GM18499 (cell line): ENCODE data around the gene ZRANB3.

Experiments
- ATAC-seq: cut with Tn5 transposase; IDR thresholded peaks from one replicate; pipeline ENCODE4 v1.9.1; 2021; ENCODE audit warnings: moderate number of reproducible peaks; ENCODE audit not compliant: insufficient read depth, unreplicated experiment

Gene ZRANB3

DNA sequence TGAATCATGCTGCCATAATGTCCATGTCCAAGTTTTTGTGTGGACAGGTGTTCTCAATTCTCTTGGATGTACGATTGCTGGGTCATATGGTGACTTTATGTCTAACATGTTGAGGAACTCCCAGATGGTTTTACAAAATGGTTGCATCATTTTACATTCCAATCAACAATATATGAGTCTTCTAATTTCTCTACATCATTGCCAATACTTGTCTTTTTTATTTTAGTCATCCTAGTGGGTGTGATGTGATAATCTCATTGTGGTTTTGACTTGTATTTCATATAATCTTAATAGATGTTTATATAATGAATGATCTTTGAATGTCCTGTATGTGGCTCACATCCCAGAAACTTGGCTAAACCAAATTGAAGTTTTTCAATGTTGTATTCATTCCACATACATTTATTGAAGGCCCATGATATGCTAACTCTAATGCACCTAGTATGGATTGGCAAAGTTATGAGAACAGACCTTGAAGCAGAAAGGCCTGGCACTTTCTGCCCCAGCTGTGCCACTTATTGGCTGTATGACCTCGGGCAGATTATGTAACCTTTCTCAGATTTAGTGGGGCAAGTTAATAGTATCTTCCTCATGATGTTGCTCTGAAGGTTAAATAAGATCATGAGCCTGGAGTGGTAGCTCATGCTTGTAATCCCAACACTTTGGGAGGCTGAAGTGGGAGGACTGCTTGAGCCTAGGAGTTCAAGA is 273.5 kb downstream of the ZRANB3 start:
- no peak for ATAC-seq

DNA sequence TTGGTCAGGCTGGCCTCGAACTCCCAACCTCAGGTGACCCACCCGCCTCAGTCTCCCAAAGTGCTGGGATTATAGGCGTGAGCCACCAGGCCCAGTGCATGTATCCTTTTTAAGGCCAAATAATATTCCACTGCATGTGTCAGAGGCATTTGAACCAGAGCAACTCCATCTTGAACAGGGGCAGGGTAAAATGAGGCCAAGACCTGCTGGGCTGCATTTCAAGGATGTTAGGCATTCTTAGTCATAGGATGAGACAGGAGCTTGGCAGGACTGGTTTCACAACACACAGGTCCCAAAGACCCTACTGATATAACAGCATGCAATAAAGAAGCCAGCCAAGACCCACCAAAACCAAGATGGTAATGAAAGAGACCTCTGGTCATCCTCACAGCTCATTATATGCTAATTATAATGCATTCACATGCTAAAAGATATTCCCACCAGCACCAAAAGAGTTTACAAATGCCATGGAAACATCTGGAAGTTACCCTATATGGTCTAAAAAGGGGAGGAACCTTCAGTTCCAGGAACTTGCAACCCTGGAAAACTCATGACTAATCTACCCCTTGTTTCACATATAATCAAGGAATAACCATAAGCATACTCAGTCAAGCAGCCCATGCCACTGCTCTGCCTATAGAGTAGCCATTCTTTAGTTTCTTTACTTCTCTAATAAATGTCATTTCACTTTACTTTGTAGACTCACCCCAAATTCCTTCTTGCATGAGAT is 274.3 kb downstream of the ZRANB3 start:
- no peak for ATAC-seq

DNA sequence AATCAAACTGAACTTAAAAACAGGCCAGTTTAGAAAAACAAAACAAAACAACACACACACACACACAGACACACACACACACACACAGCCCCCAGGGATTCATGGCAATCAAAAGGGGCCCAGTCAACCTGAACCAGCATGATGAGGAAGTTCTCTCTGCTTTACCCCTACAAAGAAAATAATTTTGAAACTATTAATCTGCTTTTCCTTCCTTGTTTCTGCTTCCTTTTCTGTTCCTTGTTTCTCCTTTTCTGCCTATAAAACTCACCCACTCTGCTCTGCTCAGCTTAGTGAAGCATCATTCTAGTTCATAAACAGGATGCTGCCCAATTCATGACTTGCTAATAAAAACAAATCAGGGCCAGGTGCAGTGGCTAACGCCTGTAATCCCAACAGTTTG is 275.8 kb downstream of the ZRANB3 start:
- ATAC-seq = no peak

DNA sequence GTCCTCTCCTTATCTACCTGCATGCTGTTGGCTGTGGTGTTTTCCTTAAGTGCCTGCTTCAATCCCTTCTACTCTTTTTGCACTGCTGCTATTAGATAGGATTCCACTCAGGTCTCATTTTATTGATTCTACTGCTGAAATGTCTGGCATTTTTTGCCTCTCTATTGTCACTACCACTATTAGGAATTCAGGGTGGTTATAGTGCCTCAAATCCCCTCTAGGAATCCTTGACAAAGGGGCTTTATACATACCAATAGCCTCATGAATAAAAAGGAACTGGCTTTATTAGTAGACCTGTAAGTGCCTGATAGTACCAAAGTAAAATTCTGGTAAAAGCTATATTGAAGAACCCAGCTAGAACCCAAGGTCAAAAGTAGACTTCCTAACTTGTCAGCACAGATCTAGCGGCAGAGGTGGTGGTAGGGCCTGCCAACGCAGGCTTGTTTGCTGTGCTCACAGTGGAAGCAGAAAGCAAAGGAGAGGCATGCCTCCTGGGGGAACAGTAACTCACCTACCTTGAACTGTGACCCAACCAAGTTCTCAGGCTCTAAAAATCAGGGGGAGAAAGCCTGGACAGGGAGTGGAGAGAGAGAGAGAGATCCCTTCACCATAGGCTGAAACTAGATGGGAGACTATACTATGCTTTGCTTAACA is 278.1 kb downstream of the ZRANB3 start:
- ATAC-seq = no peak

DNA sequence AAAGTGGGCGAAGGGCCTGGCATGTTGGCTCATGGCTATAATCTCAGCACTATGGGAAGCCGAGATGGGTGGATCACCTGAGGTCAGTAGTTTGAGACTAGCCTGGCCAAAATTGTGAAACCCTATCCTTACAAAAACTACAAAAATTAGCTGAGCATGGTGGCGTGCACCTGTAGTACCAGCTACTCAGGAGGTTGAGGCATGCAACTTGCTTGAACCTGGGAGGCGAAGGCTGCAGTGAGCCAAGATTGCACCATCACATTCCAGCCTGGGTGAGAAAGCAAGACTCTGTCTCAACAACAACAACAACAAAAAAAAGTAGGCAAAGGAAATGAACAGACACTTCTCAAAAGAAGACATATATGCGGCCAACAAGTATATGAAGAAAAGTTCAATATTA is 282.4 kb downstream of the ZRANB3 start:
- ATAC-seq = no peak

DNA sequence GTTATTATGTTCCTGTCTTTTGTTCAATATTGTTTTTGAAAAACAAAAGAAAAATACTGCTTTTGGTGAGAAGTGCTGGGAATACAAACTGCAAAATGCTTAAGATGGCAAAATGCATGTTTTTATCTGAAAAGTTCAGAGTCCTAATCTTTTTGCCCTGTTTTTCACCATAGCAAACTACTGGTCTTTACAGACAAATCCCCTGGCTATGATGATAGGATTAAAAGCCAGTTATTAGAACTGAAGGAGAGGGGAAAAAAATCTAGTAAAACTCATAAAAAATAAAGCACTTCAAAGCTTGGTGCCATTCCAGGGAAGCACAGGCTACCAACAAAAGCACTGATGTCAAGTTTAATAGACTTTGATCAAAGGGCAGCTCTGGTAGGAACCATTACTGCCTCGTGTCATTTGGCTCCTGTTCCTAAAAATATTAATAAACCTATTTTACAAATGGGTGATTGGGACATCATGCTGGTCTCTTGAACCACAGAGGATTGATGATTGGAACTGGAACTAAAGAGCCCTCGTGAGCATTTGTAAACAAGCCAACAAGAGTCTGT is 284.2 kb downstream of the ZRANB3 start:
- no peak for ATAC-seq

DNA sequence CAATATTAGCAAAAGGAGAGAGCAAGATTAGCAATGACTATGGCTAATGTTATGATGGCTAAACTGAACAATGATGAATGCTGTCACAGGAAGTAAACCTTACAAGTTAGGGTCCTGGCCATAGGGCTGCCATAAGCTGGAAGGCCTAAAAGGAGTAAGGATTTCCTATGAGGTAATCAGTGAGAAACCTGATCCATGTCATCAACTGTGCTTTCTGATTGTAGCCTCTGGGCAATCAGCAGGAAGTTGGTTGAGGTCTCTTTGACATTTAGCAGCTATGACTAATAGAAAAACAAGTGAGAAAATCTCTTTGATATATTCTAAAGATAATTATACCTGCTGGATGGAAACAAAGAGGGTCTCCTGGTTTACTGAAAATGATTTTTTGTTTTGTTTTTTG is 285.9 kb downstream of the ZRANB3 start:
- ATAC-seq = no peak

DNA sequence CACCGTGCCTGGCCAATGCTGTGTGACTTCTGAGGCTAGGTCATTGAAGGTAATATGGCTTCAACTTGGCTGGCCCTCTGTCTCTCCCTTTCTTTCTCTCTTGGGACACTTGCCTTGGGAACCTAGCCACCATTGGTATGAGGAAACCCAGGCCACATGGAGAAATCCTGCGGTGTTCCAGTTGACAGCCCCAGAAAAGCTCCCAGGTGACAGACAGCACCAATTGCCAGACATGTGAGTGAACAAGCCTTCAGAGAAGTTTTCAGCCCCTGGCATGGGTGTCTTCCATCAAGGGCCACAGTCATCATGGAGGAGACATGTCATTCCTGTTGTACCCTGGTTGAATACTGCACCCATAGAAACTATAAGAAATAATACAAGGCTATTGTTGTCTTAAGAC is 292.4 kb downstream of the ZRANB3 start:
- no peak for ATAC-seq

DNA sequence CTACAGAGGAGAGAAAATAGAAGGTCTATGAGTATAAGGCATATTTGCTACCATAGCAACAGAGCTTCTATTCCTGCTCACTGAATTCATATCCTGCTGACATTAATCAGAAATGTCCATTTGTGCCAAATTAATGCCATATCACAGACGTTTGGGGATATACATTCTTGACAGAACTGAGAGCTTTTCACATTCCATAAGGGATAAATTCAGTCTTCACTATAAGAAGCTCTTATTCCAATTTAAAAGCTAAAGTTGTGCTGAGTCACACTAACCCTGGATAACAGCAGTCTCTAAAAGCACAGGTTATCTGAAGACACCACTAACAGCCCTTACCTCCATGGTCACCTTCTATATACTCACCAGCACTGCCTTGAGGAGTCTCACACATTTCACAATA is 300.9 kb downstream of the ZRANB3 start:
- ATAC-seq = no peak

DNA sequence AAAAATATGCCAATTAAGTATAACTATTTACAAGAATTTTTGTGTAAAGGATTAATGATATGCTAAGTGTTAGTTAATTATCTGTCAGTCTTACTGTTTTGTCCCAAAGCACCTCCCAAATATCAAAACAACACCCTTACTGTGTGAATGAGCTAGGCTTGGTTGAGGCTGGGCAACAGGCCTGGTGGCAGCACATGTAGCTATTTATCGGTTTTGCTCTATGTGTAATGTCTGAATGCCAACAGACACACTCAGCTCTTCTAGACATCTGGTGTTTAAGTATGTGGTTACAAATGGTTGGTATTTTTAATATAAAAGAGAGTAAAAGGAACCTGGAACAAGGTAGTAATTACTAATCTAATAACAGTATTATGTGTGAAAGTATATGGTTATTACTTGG is 303.6 kb downstream of the ZRANB3 start:
- no peak for ATAC-seq

DNA sequence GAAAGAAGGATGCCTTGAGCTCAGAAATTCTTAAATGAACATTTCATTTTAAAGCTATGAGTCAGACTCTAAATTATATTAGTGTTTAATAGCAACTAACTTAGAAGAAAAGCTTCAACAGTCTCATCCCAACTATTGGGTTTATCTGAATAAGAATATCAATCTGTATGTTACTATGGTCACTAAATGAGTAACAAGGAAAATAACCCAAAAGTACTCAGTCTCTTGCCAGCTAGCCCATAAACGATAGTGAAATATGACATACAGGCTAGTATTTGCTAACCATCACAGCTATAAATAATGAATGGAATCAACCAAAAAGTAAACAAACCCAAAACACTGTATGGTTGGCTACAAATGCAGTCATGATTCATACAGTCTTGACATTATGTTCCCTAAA is 304.1 kb downstream of the ZRANB3 start:
- no peak for ATAC-seq

DNA sequence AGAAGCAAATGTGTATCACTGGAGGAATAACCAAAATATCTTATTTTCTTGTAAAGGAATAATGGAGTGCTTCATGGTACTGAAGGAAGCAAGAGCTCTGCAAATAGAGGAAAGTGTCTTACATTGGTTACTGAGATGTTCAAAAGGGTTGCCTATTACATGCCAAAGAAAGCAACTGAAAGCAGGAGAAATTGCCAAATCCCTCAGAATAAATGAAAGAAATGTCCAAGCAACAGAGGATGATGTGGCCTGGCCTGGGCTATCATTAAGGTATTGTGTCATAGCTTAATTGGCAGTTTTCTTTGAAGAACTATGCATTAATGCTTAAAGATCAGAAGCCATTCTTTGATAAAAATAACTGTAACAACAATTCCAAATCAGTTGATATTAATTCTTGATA is 305.2 kb downstream of the ZRANB3 start:
- no peak for ATAC-seq

DNA sequence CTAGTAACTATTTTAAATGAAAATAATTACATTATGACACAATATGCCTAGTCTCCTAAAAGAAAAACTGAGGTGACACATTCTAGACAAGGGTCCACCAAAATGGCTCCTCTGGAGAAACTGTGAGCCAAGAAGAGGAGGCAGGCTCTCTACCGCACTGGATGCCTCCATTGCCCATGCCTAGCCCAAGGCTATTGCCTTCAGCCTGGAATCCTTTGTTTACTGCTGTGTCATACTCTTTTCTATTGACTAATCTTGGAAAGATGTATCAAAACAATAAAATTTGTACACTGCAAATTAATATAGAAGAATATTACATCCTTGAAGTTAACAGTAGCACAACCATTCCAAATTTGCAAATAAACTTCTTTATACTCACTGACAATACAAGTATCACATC is 311.8 kb downstream of the ZRANB3 start:
- ATAC-seq = no peak

DNA sequence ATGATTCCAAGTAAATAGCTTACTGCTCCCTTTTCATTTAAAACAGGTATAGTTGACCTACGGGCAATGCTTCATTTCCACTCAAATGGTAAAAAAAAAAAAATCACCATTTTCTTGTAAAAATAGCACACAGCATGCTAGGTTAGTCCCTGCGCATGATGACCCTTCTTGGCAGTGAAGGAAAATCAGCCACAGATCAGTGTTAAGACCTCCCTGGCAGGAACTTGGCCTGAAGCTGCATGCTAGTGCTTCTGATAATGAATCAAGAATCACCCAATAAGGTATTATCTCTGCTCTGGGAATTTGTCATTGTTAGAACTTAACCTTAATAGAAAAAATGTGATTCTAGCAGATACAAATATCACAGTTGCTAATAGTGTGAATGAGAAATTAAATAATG is 312.6 kb downstream of the ZRANB3 start:
- no peak for ATAC-seq

DNA sequence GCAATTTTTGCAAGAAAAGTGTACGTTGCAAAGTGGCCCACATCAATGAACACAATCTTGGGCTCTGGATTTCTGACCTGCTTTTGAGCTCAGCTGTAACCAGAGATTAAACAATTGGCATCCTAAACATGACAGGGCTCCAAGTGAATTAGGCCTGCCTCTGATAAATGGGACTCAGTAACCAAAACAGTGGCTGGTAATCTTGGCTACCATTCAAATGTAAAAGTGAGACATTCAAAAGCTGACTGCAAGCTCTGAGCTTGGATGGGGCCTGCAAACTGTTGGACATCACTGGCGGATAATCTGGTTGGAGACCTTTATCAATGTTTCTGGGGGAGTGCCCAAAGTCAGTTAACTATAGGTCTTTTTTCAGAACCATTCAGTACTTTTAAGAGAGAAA is 318.3 kb downstream of the ZRANB3 start:
- no peak for ATAC-seq

DNA sequence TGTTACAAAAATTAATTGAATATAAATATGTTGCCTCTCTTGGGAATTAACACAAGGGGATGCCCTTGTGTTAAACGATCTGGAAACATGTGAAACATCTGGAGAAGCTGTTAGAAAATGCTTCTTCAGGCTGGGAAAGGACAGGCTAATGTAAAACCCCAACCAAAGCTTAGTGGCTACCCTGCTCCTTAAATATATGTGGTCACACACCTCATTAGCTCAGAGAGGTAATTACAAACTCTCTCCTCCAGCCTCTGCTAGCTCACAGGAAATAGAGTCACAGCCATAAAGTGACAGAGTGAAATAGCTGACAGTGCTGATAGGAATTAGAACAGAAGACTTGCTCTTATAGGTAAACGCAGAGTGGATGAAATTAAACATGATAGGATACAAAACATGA is 323.0 kb downstream of the ZRANB3 start:
- ATAC-seq = no peak

DNA sequence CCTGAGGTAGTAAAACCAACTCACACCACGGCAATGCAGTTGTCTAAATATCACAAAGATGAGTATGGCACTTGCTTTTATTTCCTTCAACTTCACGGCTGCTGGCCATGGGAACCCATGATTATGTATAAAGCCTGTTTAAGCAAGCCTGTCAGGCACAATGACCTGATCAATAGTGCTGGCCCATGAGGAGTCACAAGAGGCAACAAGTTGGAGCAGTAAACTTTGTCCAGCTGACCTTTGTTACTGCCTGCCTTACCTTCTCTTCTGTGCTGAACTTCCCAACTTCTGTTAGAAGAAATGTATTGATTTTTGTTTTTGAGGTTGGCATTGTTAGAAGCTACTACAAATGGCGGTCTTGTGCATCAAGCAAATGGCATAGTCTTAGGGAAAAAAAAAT is 327.1 kb downstream of the ZRANB3 start:
- ATAC-seq = no peak

DNA sequence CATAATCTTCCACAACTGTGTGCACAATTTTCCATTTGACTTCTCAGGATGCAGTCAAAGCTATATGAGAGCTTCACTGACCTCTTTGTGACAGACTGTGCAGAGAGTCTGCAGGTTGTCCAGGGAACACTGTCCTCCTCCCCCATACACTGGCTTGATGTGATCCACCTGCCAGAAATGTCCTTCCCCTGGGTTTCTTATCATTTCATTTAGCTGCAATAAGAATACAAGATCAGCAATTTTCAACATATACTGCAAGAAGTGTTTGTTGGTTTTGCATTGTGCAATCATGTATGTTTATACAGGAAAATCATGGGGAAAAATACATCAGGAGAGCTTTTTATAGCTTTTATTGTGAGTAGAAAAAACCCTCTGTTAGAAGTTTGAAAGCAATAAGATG is 328.3 kb downstream of the ZRANB3 start:
- no peak for ATAC-seq

DNA sequence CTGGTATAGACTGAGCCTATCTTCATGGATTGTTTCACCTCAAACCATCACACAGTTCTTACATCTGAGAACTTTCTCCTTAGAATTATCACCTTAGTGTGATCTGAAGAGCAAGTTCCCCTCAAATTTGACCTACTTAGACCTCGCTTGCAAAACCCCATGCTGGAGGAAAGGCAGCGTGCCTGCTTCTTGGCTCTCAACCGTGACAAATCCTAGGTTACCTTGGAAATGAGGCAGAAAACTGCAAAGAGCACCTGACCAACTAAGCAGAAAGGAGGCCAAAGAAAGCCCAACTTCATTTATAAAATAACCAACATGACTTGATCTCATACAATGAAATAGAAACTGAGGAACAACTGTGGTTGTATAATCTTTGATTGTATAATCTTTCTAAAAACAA is 332.5 kb downstream of the ZRANB3 start:
- no peak for ATAC-seq

DNA sequence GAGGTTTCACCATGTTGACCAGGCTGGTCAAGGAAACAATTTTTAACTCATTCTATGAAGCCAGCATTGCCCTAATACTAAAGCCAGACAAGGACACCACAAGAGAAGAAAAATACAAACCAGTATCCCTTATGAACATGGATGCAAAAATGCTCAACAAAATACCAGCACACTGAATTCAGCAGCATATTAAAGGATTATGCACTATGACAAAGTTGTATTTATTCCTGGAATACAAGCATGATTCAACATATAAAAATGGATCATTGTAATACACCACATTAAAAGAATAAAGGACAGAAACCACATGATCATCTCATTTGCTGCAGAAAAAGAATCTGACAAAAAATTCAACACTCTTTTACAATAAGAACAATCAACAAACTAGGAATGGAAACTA is 340.2 kb downstream of the ZRANB3 start:
- no peak for ATAC-seq

DNA sequence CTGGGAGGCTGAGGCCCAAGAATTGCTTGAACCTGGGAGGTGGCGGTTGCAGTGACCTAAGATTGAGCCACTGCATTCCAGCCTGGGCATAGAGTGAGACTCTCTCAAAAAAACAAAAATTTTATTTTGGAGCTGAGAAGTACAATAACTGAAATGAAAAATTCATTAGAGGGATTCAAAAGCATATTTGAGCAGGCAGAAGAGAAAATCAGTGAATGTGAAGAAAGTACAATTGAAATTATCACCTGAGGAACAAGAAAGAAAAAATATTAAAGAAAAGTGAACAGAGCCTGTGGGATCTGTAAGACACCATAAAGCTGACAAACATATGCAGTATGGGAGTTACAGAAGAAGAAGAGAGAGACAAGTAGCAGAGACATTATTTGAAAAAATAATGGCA is 341.9 kb downstream of the ZRANB3 start:
- no peak for ATAC-seq
